Stimulated activated CD4-positive, alpha-beta T cell treated with anti-CD3 and anti-CD28 coated beads, TNF-alpha, amount 100 ng/mL, for 48 hours (primary cell): ENCODE measurements around the gene ADD1.
A peak's percentile ranks its signal among the peaks of the same experiment; 100 is the strongest.
"Not testable (repeated sequence)": the region's sequence is repeated elsewhere in the genome, so short reads cannot be mapped to it uniquely, and the experiment has no call there.

Experiments
- DNase-seq, 3 donors: peaks; one replicate each; pipeline ENCODE4 v3.0.0-alpha.2; 2020; ENCODE audit warnings: low read depth in 3 of 3

Gene ADD1

GRCh38 chr4:2934077-2934812 is 90.6 kb downstream of the ADD1 start:
- no peak for DNase-seq

- peak; percentile 90 to 99 (median 96) for DNase-seq
Observed at GRCh38 chr4:2934813-2935761, 91.4 kb downstream of the ADD1 start.

GRCh38 chr4:2935762-2936743 is 92.4 kb downstream of the ADD1 start:
- DNase-seq: peak; percentile 62 to 84 (median 68)

- peak in 2 of 3 donors; percentile 46 to 62 for DNase-seq
Observed at GRCh38 chr4:2936773-2937145, 93.1 kb downstream of the ADD1 start.

- no peak for DNase-seq
Observed at GRCh38 chr4:2937146-2937857, 93.7 kb downstream of the ADD1 start.

- no peak for DNase-seq
Observed at GRCh38 chr4:2937986-2938385, 94.3 kb downstream of the ADD1 start.

GRCh38 chr4:2938411-2938810 is 94.8 kb downstream of the ADD1 start:
- DNase-seq: not testable (repeated sequence)

GRCh38 chr4:2938906-2939305 is 95.3 kb downstream of the ADD1 start:
- DNase-seq: no peak

GRCh38 chr4:2939383-2940243 is 96.0 kb downstream of the ADD1 start:
- no peak for DNase-seq

GRCh38 chr4:2940267-2941137 is 96.9 kb downstream of the ADD1 start:
- DNase-seq: no peak

GRCh38 chr4:2941138-2942036 is 97.7 kb downstream of the ADD1 start:
- DNase-seq: no peak

- DNase-seq: no peak
Observed at GRCh38 chr4:2942037-2942531, 98.4 kb downstream of the ADD1 start.

GRCh38 chr4:2942532-2943363 is 99.1 kb downstream of the ADD1 start:
- no peak for DNase-seq

GRCh38 chr4:2943364-2944090 is 99.9 kb downstream of the ADD1 start:
- DNase-seq: no peak

GRCh38 chr4:2944091-2944482 is 100.4 kb downstream of the ADD1 start:
- no peak for DNase-seq
